ENCODE data around the gene MLF2. TPM values are rescaled to one million over a fixed set of nuclear protein-coding genes. Genes with fewer than 3 reads are reported as not detected.

Gene MLF2
- 100 to 1,000 TPM; 118 to 149 TPM for total RNA-seq
- long read RNA-seq, transcript MLF2-201 (9 exons, 1,969 nt): major isoform, 183 of 190 reads
- long read RNA-seq, partial matches to known transcripts: 4 of 190 reads
- long read RNA-seq, other reads (novel, unspliced or antisense): 3 of 190 reads

DNA sequence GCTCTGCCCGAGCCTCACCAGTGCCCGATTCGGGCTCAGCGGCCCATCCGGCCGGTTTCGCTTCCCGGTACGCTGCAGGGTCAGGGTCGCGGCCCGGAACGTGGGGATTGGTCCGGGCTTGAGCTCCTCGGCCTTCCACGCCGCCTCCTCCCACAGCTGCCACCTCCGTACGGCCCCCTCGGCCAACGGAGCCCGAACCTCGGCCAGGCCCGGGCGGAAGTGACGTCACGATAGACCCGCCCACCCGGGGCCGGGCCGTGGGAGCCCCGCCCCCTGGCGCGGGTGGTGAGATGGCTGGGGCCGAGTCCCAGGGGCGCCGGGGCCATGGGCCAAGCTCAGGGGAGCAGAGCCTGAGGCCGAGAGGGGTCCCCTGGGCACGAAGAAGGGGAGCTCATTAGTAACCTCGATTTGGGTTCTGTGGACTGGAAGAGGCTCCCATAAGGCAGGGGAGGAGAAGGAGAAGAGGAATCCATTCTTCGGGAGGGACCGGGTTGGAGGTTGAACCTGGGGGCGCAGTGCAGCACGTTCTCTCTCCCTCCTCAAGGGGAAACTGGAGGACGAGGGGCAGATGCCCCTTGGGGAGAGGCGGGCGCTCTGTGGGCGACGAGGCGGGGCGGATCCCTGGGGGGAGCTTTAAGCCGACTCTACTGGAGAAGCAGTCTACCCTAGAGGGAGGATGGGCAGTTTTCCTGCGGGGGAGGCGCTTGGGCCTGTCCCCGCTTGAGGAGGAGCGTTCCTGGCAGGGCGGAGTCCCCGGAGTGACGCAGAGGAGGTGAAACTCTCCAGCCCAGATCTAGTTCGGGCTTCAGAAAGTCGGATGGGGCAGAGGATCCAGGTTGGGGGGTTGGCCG, at the start of gene MLF2:
Gene MLF2, minus strand, starts transcription at position 221 of the 851 bp plus-strand sequence. CDS start 807 bp downstream, outside the sequence.
- ATAC-seq: peak; percentile 95 to 96
- intact Hi-C loops (cut with DNase I): loop anchor here (1.0 to 10.0 kb wide), 3 partner anchors 26 to 74 kb away; partner anchors contain the start of genes P3H3 (in 2 of the 2) and GPR162 (in 1 of the 2)
- peak; percentile 99 for DNase-seq

GRCh38 chr12:6799147-6799546, 46.2 kb upstream of the MLF2 start:
- intact Hi-C loops (cut with DNase I): no loop called here
- no peak for DNase-seq
- ATAC-seq: no peak

- intact Hi-C loops (cut with DNase I): no loop called here
- DNase-seq (no peak), ATAC-seq (no peak)
Observed at GRCh38 chr12:6796576-6796975, 43.6 kb upstream of the MLF2 start.

- DNase-seq: no peak
- no peak for ATAC-seq
- intact Hi-C loops (cut with DNase I): no loop called here
Observed at GRCh38 chr12:6795088-6795487, 42.1 kb upstream of the MLF2 start.

DNA sequence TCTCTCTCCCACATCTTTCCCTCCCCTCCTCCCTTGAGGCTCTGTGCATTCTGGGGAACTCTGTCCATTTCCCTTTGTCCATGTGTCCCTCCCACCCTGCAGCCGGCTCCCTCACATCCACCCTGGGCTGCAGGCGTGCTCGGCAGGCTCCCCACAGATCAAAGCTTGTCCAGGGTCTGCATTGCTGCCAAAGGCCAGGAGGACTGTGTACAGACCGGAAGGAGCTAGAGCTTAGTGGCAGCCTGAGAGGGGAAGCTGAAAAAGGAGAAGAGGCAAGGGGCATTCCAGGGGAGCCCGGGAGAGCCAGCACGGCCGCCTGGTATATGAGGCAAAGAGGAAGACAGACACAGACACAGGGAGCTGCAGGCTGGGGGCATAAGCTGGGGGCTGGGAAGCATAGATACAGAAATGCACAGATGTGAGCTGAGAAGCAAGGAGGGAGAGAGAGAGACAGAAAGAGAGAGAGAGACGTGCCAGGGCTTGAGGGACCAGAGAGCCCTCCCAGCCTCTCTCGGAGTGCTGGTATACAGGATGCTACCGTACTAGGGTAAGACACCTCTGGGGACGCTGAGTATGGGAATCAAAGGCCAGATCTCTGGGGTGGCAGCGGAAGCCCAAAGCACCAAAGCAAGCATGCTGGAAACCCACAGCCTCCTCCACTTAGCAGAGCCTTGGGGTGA, 39.7 kb upstream of the MLF2 start:
- DNase-seq: no peak
- ATAC-seq: peak; percentile 41 to 78
- intact Hi-C loops (cut with DNase I): no loop called here

- intact Hi-C loops (cut with DNase I): no loop called here
- ATAC-seq (no peak), DNase-seq (no peak)
Observed at GRCh38 chr12:6791931-6792520, 39.1 kb upstream of the MLF2 start.

- intact Hi-C loops (cut with DNase I): no loop called here
- DNase-seq: no peak
- no peak for ATAC-seq
Observed at GRCh38 chr12:6790496-6791150, 37.7 kb upstream of the MLF2 start.

- intact Hi-C loops (cut with DNase I): no loop called here
- DNase-seq (peak; percentile 73), ATAC-seq (peak; percentile 75 to 78)
Observed at GRCh38 chr12:6788972-6789924, 36.3 kb upstream of the MLF2 start, which contains the start of gene CD4. Gene CD4 (plus strand): TSS chr12:6789528. CDS start chr12:6800139, 10,611 bp downstream.

DNA sequence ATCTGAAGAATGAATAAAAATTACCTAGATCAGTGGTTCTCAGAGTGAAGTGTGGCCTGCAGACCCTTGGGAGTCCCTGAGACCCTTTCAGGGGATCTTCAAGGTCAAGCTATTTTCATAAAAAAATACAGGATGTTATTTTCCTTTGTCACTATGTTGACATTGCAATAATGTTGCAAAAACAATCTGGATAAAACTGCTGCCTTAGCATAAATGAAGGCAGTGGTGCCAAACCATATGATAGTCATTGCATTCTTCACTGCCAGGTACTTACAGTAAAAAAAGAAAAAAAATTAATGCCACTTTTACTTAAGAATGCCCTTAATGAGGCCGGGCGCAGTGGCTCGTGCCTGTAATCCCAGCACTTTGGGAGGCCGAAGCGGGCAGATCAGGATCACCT, 34.4 kb upstream of the MLF2 start:
- intact Hi-C loops (cut with DNase I): no loop called here
- DNase-seq: no peak
- no peak for ATAC-seq

DNA sequence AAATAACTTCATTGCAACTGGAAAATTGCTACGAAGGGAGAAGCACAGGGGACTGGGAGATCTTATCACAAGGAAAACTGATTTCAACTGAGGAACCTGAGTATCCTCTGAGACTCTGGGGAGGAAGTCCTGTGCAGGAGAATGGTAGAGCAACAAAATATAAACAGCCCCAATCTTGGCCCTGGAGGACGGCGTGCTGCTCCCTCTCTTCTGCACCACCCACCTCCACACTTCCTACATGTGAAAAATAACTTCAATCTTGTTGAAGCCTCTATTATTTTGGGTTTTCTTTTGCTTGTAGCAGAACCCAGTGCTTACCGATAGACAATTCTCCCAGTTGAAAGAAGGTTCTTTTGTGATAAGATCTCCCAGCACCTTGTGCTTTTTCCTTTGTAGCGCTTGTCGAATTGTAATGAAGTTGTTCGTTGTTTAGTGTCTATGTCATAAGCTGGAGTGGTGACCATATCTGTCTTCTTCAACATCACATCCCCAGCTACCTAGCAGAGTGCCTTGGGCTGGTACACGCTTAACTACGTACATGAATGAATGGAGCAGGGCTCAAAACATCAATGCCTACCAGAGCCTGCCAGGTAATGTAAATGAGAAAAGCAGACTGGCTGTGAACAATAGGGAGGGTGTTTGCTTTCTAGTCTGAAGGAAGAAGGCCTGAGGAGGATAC, 33.6 kb upstream of the MLF2 start:
- intact Hi-C loops (cut with DNase I): no loop called here
- ATAC-seq (no peak), DNase-seq (no peak)

DNA sequence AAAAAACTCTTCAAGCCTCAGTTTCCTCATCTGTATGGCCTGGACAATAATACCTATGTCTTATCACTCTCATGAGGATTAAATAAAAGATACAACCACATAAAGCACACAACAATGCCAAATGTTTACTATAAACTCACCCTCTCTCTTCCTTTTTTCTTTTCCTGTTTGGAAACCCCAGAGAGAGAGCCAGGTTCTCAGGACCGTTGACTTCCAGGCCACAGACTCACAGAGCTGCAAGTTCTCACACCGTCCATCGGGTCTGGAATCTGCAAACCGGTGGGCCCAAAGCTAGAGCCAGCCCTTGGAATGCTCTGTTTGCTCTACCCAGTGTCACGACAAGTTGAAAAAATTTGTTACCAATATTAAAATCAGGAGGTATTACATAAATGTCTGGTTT, 31.8 kb upstream of the MLF2 start:
- no peak for DNase-seq
- intact Hi-C loops (cut with DNase I): no loop called here
- ATAC-seq: no peak

DNA sequence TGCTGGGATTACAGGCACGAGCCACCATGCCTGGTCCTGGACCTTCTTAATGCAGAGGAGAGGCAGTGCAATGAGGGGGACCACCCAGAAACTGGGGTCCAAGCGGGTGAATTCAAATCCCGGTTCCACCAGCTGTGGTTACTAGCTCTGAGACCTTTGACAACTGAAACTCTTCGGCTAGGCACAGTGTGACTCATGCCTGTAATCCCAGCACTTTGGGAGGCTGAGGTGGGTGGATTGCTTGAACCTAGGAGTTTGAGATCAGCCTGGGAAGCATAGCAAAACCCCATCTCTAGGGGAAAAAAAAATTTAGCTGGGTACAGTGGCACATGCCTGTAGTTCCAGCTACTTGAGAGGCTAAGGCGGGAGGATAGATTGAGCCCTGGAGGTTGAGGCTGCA, 31.4 kb upstream of the MLF2 start:
- no peak for DNase-seq
- ATAC-seq: no peak
- intact Hi-C loops (cut with DNase I): no loop called here

- DNase-seq (no peak), ATAC-seq (no peak)
- intact Hi-C loops (cut with DNase I): no loop called here
Observed at GRCh38 chr12:6783828-6784227, 30.9 kb upstream of the MLF2 start.

DNA sequence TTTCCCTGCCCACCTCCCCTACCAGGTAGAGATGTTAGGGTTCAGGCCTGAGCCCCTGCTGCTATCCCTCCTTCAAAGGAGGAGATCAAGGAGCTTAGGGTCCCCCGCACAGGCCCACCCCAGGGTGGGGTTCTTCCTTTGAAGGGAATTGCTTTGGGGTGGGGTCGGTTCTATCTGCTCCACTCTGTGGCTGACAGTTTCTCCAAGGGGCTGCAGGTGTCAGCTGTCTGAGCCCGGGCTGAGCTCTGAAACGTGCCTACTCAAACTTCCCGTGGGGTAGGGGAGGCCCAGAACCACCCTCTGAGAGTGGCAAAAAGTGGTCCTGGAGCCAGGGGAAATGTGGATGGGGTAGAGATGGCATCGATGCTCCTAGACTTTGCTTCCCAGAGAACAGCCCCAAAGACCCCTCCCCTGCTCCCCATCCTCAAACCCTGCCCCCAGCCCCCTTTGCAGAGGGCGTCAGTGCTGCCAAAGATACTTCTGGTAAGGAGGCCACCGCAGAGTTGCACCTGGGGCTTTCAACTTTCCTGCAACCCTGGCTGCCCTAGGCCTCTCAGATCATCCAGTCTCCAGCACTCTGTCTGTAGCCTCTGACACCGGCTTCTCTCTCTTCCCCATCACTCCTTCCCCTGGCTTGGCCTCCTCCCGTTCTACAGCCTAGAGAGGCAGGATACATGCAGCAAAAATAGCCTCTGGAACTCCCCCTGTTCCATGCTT, 30.1 kb upstream of the MLF2 start:
- ATAC-seq: no peak
- DNase-seq: no peak
- intact Hi-C loops (cut with DNase I): no loop called here

GRCh38 chr12:6782119-6782518, 29.2 kb upstream of the MLF2 start:
- ATAC-seq: no peak
- no peak for DNase-seq
- intact Hi-C loops (cut with DNase I): no loop called here

GRCh38 chr12:6780573-6780972, 27.6 kb upstream of the MLF2 start:
- intact Hi-C loops (cut with DNase I): no loop called here
- ATAC-seq: no peak
- no peak for DNase-seq
